ENCODE measurements around the gene DPCD.

Gene DPCD

GRCh38 chr10:101587725-101588653 is at the start of gene DPCD, which contains the start of gene POLL:
DPCD (plus strand) TSS chr10:101588321; CDS start chr10:101588337, 16 bp downstream.
POLL (minus strand) TSS chr10:101588257; CDS start chr10:101587360, 897 bp downstream.
- DNase-seq = peak; percentile 93

DNA sequence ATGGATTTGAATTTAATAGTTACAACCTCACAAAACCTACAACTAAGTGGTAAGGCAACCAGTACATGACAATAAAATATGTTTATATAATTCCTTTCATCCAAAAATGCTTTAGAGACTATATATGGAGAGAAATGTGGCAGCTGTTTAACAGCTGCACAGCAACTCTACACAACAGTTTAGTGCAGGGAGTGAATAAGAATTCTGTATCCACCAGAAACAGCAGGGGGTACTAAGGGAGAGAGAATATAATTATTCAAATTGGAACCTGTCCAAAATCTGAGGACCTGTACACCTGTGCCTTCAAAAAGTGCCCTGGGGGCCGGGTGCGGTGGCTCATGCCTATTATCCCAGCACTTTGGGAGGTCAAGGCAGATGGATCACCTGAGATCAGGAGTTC is 49.7 kb upstream of the DPCD start:
- DNase-seq = no peak

DNA sequence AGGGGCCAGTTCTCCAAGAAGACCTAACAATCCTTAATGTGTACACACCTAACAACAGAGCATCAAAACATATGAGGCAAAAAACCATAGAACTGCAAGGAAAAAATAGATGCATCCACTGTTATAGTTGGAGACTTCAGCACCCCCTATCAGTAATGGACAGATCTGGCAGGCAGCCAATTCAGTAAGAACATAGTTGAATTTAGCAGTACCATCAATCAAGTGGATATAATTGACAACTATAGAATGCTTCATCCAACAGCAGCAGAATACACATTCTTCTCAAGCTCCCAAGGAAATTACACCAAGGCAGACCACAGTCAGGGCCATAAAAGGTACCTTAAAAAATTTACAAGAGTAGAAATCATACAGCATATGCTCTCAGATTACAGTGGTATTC is 42.2 kb upstream of the DPCD start:
- DNase-seq = no peak

GRCh38 chr10:101550965-101551364 is 37.2 kb upstream of the DPCD start:
- no peak for DNase-seq

GRCh38 chr10:101552442-101552841 is 35.7 kb upstream of the DPCD start:
- no peak for DNase-seq

- DNase-seq = no peak
These were observed 30.6 kb upstream of the DPCD start for GRCh38 chr10:101557541-101557940.

DNA sequence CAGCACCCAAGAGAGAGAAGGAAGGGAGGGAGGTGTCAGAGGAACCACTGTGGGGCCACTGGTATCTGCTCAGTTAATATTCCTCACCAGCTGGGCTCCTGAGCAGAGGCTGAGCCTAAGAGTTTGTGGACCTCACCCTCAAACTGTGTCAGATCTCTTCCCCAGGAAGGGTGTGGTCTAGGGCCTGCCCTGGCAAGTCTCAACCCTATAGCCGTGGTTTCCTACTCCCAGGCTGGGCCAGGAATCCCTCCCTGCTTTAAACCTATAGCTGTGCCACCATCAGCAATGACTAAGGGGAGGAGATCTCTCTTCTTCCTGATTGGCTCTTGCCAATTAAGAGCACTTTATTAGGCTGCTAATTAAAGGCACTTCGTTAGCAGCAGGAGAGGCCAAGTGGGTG is 29.9 kb upstream of the DPCD start:
- no peak for DNase-seq

GRCh38 chr10:101558671-101559595 is 29.2 kb upstream of the DPCD start:
- DNase-seq = no peak

GRCh38 chr10:101559596-101560297 is 28.4 kb upstream of the DPCD start:
- DNase-seq = no peak

DNA sequence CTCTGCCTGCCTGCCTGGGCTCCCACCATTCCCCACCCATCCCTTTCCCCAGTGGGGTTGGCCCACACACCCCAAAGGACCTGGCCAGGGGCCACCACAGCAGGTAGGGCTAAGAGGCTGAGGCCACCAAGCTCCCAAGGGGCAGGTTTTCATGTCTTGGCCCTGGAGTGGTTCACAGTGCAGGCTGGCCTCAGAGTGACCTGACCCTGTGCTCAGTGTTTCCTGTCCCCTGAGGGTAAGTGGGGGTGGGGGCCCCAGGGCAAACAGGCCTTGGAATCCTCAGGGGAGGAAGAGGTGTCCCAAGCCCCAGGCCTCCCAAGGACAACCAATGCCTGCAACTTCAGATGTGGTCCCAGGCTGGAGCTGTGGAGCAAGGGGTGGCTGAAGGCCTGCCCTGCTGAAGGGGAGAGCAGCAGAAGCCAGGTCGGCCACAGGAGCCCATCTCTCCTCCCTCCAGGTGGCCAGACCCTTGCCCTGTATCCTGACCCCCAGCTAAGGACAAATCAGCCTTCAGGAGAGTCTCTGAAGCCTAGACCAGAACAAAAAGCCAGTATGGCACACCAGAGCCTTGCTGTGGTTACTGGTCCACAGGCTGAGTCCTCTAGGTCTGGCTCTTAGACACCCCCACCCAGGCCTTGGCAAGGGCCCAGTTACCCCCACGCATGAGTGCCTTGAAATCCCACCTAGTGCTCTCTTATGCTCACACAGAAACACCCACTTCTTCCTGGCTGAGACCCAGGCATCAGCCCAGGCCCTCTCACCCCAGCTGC is 27.6 kb upstream of the DPCD start:
- no peak for DNase-seq

DNA sequence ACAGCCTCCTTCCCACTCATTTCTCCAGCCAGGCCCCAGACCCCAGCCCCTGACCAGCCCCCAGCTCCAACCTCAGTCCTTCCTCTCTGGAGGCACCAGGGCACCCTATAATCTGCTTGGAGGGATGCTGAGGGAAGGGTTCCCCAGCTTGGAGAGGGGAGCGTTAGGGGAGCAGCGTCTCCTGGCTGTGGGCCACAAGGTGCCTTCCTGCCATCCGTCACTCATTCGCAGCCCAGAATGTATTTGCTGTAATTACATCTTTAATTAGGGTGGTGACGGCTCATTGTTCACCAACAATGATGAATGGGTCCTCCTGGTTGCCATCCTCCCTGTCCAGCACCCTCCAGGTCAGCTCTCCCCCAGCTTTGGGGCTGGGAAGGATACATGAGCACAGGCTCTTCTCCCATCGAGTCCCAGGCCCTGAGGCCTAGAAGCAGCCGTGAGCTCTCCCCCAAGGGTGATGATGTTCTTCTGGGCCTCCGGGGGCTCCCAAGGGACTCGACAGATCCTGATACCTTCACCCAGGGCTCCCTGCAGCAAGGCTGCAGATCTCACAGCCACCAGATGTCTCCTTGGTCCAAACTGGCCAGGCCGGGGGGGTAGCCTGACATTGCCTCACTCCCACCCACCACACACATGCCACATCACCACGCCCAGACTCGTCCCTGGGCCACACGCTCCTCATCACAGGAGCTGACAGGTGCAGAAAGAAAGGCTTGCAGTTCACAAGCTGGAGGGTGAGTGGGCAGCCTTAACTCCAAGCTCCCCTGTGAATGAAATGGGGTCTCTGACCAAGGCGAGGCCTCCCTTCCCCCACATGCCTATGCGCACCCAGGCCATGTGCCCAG is 26.8 kb upstream of the DPCD start:
- no peak for DNase-seq

GRCh38 chr10:101562231-101562630 is 25.9 kb upstream of the DPCD start:
- no peak for DNase-seq

- DNase-seq = no peak
These were observed 25.1 kb upstream of the DPCD start for GRCh38 chr10:101563007-101563406.

- DNase-seq = no peak
These were observed 24.6 kb upstream of the DPCD start for GRCh38 chr10:101563497-101564040.

DNA sequence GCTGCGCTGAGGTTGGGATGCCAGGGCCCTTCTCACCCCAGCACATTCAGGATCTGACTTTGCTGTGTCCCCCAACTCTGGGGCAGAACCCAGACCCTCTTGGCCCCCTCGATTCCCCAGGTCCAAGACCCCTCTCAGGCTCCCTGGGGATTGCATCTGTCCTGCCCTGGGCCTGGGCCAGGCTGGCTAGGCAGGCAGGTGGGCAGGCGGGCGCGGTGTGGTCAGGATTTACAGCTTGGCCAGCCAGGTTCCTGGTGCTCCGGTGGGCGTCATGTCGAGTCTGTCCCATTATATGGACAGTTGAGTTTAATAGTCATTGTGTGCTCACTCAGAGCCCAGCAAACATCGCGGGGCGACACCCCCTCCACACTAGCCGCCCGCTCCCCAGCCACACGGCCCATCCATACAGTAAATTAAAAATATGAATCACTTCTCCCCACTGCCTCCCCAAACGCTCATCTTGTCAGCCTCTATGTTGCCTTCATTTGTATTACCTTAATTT is 23.6 kb upstream of the DPCD start:
- DNase-seq = no peak

DNA sequence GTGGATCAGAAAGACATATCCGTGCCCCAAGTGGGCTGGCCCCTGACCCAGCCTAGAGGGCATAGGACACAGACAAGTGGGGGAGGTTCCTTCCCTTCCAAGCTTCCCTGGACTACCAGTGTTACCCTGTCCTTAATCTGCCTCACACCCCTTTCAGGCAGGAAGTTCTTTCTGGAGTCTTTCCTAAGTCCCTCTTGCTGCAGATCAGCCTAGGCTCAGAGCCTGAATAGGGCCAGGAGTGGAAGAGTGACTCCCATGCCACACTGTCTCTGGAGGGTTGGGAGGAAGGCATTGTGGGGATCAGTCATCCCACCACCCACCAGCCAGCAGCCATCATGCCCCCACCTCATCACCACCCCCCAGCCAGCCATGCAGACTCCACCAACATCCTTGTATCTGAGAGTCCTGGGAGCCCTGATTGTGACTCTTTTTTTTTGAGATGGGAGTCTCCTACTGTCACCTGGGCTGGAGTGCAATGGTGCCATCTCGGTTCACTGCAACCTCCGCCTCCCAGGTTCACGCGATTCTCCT is 22.7 kb upstream of the DPCD start:
- DNase-seq = no peak

GRCh38 chr10:101565936-101566332 is 22.2 kb upstream of the DPCD start:
- no peak for DNase-seq

- no peak for DNase-seq
These were observed 21.6 kb upstream of the DPCD start for GRCh38 chr10:101566333-101567164.
